ENCODE measurements around the gene BBS7.

Gene BBS7

GRCh38 chr4:121791481-121791880 lies 78.8 kb downstream of the BBS7 start:
- in situ Hi-C loops (cut with HindIII; ENCODE audit: low sequenced_read_pairs), result no loop called here
- H3K4me3 ChIP-seq (ENCODE audit: low read depth, low read length), result no peak overlapping the region
- DNase-seq (ENCODE audit: low read depth), result peak; percentile 68
- no peak for TF ChIP-seq CTCF (IDR thresholded peaks at IDR 0.05; ENCODE audit: low read depth, low read length, missing control alignments)

- no peak for TF ChIP-seq CTCF (IDR thresholded peaks at IDR 0.05; ENCODE audit: low read depth, low read length, missing control alignments)
- no peak overlapping the region for H3K4me3 ChIP-seq (ENCODE audit: low read depth, low read length)
- in situ Hi-C loops (cut with HindIII; ENCODE audit: low sequenced_read_pairs), result no loop called here
- DNase-seq (ENCODE audit: low read depth), result no peak
Observed at GRCh38 chr4:121790976-121791375, 79.3 kb downstream of the BBS7 start.

- in situ Hi-C loops (cut with HindIII; ENCODE audit: low sequenced_read_pairs), result no loop called here
- no peak for TF ChIP-seq CTCF (IDR thresholded peaks at IDR 0.05; ENCODE audit: low read depth, low read length, missing control alignments)
- no peak overlapping the region for H3K4me3 ChIP-seq (ENCODE audit: low read depth, low read length)
- DNase-seq (ENCODE audit: low read depth), result peak; percentile 64
Observed at GRCh38 chr4:121789960-121790829, 80.1 kb downstream of the BBS7 start.

- in situ Hi-C loops (cut with HindIII; ENCODE audit: low sequenced_read_pairs), result no loop called here
- TF ChIP-seq CTCF (IDR thresholded peaks at IDR 0.05; ENCODE audit: low read depth, low read length, missing control alignments), result no peak
- no peak overlapping the region for H3K4me3 ChIP-seq (ENCODE audit: low read depth, low read length)
- no peak for DNase-seq (ENCODE audit: low read depth)
Observed at GRCh38 chr4:121789455-121789854, 80.8 kb downstream of the BBS7 start.

- in situ Hi-C loops (cut with HindIII; ENCODE audit: low sequenced_read_pairs), result no loop called here
- TF ChIP-seq CTCF (IDR thresholded peaks at IDR 0.05; ENCODE audit: low read depth, low read length, missing control alignments), result no peak
- DNase-seq (ENCODE audit: low read depth), result no peak
- no peak overlapping the region for H3K4me3 ChIP-seq (ENCODE audit: low read depth, low read length)
Observed at GRCh38 chr4:121788896-121789295, 81.4 kb downstream of the BBS7 start.

GRCh38 chr4:121786221-121786620 lies 84.1 kb downstream of the BBS7 start:
- no peak overlapping the region for H3K4me3 ChIP-seq (ENCODE audit: low read depth, low read length)
- TF ChIP-seq CTCF (IDR thresholded peaks at IDR 0.05; ENCODE audit: low read depth, low read length, missing control alignments), result no peak
- no peak for DNase-seq (ENCODE audit: low read depth)
- in situ Hi-C loops (cut with HindIII; ENCODE audit: low sequenced_read_pairs), result no loop called here

Measured in astrocyte of the cerebellum (primary cell).